Measurements from ENCODE around the gene PRDM16.

DNA sequence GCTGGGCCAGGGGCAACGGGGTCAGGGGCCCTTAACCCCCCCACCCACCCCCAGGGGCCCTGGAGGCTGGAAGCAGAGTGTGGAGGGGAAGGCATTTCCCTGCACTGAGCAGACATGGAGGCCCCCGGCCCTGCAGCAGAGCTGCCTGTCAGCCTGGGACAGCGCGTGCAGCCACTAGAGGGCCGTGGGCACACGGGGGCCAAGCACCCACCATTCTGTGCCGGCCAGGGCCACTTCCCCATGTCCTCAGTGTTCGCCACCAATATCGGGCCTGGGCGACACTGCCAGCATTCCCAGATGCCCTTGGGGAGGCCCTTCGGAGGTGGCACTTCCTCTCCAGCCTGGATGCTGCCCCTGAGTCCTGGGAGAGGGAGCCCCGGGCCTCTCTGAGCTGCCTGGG lies 362.3 kb downstream of the PRDM16 start:
- no peak for TF ChIP-seq EP300 (IDR thresholded peaks at IDR 0.05)
- no peak for TF ChIP-seq CTCF (IDR thresholded peaks at IDR 0.05)
- no peak for TF ChIP-seq POLR2AphosphoS5 (IDR thresholded peaks at IDR 0.05)
- TF ChIP-seq POLR2A (IDR thresholded peaks at IDR 0.05) = no peak
